ENCODE measurements around the gene IFNA6. TPM values are rescaled to one million over a fixed set of nuclear protein-coding genes. Genes with fewer than 3 reads are reported as not detected.
A peak's percentile ranks its signal among the peaks of the same experiment; 100 is the strongest.

The IFNA6 gene
- total RNA-seq, 2 experiments from 2014 or later, result not detected

DNA sequence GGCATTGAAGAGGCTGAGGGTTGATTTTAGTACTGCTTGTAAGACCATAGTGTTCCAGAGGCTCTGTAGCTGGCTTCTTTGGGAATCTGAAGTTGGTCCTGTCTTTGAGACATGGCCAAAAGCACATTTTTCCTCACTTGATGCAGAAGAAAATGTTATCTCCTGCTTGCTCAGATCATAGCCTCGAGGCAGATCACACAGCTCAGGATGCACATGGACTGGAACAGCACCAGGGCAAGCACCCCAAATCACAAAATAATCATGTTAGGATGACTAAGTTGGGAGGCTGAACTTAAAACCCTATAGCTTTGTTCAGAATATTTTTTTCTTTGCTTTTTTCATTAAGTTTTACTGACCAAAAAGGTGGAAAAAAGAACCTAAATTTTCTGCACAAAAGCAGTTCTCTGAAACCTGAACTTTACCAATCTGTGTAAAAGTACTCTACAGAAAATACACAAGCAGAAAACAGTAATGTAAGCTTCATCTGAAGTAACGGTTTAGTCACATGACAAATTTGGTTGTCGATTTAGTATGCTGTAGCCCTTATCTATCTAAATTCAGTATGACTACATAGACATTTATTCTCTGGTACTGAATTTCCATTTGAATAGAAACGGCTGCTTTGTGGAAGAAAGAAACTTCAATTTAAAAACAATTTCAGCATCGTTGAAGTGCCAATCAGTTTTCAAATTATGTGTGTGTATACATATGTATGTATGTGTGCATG lies 18.8 kb downstream of the IFNA6 start:
- no TSS peak for BruUV-seq (replicated peaks)
- no peak for DNase-seq (ENCODE audit: low spot score)
- no peak overlapping the region for H3K27ac ChIP-seq (ENCODE audit: low read depth, low read length, poor library complexity, severe bottlenecking)
- no peak for TF ChIP-seq EZH2phosphoT487 (IDR thresholded peaks at IDR 0.05; ENCODE audit: borderline replicate concordance, low read depth, low read length)
- TF ChIP-seq, protein P1, sequence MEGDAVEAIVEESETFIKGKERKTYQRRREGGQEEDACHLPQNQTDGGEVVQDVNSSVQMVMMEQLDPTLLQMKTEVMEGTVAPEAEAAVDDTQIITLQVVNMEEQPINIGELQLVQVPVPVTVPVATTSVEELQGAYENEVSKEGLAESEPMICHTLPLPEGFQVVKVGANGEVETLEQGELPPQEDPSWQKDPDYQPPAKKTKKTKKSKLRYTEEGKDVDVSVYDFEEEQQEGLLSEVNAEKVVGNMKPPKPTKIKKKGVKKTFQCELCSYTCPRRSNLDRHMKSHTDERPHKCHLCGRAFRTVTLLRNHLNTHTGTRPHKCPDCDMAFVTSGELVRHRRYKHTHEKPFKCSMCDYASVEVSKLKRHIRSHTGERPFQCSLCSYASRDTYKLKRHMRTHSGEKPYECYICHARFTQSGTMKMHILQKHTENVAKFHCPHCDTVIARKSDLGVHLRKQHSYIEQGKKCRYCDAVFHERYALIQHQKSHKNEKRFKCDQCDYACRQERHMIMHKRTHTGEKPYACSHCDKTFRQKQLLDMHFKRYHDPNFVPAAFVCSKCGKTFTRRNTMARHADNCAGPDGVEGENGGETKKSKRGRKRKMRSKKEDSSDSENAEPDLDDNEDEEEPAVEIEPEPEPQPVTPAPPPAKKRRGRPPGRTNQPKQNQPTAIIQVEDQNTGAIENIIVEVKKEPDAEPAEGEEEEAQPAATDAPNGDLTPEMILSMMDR (conservative IDR thresholded peaks at IDR 0.05; ENCODE audit: low read length), result no peak
- peaks cover 45% of the 10 kb centered on the region for H3K36me3 ChIP-seq (ENCODE audit: insufficient read depth, low read length)
- ChIA-PET POLR2A (interaction anchor here (0.7 kb wide), 1 partner anchor 671 kb away, joined by 4 read pairs; no protein-coding TSS in a partner anchor), CTCF (ENCODE audit: unreplicated experiment) (no interaction called here)
- H4K20me1 ChIP-seq (ENCODE audit: insufficient read depth, low read length), result peaks cover 38% of the 10 kb centered on the region
- no peaks in the 10 kb centered on the region for H3K9me2 ChIP-seq (ENCODE audit: insufficient read depth, low read length)
- peaks cover 87% of the 10 kb centered on the region for H3K79me2 ChIP-seq (ENCODE audit: insufficient read depth, low read depth, low read length)
- no peaks in the 10 kb centered on the region for H3K9me3 ChIP-seq (ENCODE audit: low read length)
- peaks cover 45% of the 10 kb centered on the region for H3K4me1 ChIP-seq (ENCODE audit: insufficient read depth, low read length, poor library complexity, severe bottlenecking)
- H2AFZ ChIP-seq (ENCODE audit: low read length), result no peak overlapping the region
- peak overlapping the region; percentile 83 for H3K4me3 ChIP-seq (ENCODE audit: low read depth, low read length, poor library complexity, severe bottlenecking)
- intact Hi-C loops (cut with micrococcal nuclease; ENCODE audit: unreplicated experiment), result loop anchor here (10.0 kb wide), 1 partner anchor 913 kb away; no protein-coding TSS in a partner anchor
- H3K4me2 ChIP-seq (ENCODE audit: low read length), result peak overlapping the region; percentile 93

DNA sequence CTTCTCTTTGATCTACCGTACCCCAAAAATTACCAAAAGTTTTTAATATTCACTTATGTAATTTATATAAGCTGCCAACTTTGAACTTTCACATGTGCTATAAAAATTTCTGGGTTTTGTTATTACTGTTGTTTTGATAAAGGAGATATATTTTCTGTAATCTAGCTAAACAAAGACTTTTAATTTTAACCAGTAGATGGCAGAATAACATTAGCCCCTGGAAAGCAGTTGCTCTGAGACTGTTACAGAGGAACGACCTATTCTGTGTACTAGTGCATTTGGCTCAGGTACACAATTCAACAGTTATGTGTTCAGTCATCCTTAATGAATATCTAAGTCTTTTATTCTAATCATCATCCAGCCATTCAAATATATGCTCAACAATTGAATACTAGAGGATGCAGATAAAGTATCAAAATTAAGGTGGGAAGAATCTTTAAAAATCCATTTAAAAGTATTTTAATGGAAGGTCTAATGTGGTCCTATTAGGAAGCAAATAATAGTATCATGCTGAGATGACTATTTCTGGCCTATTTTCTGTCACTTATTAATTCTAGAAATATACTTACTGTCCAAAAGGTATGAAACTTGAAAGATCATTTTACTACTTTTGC lies 24.1 kb downstream of the IFNA6 start:
- TF ChIP-seq, protein P1 (conservative IDR thresholded peaks at IDR 0.05; ENCODE audit: low read length), result peak; percentile 92
- TF ChIP-seq EZH2phosphoT487 (IDR thresholded peaks at IDR 0.05; ENCODE audit: borderline replicate concordance, low read depth, low read length), result no peak
- ChIA-PET POLR2A (interaction anchor here (0.8 to 1.4 kb wide), 3 partner anchors 8 to 66 kb away, joined by 3 to 10 read pairs (median 6); partner anchors contain the start of gene KLHL9), CTCF (ENCODE audit: unreplicated experiment) (interaction anchor here (0.8 to 1.6 kb wide), 2 partner anchors 8 to 69 kb away, joined by 3 to 4 read pairs; no protein-coding TSS in a partner anchor)
- Histone ChIP-seq H3K9me3 (ENCODE audit: low read length) (no peaks in the 10 kb centered on the region), H3K79me2 (ENCODE audit: insufficient read depth, low read depth, low read length) (peaks cover 60% of the 10 kb centered on the region), H3K4me3 (ENCODE audit: low read depth, low read length, poor library complexity, severe bottlenecking) (no peak overlapping the region), H3K9me2 (ENCODE audit: insufficient read depth, low read length) (no peaks in the 10 kb centered on the region), H3K4me1 (ENCODE audit: insufficient read depth, low read length, poor library complexity, severe bottlenecking) (peaks cover 8% of the 10 kb centered on the region), H3K4me2 (ENCODE audit: low read length) (no peak overlapping the region), H4K20me1 (ENCODE audit: insufficient read depth, low read length) (peaks cover 20% of the 10 kb centered on the region), H3K27ac (ENCODE audit: low read depth, low read length, poor library complexity, severe bottlenecking) (no peak overlapping the region), H2AFZ (ENCODE audit: low read length) (no peak overlapping the region), H3K36me3 (ENCODE audit: insufficient read depth, low read length) (peaks cover 60% of the 10 kb centered on the region)
- DNase-seq (ENCODE audit: low spot score), result peak; percentile 67
- intact Hi-C loops (cut with micrococcal nuclease; ENCODE audit: unreplicated experiment), result loop anchor here (1.0 to 2.0 kb wide), 3 partner anchors 70 to 462 kb away; no protein-coding TSS in a partner anchor
- no TSS peak for BruUV-seq (replicated peaks)

Data from OCI-LY7 (cell line).